Neural cell (in vitro differentiated cells): ENCODE results near the gene LRRC58. TPM values are rescaled to one million over a fixed set of nuclear protein-coding genes. Genes with fewer than 3 reads are reported as not detected.

Source experiments
- H2AFZ ChIP-seq: fragments of 200-600, 300-800 bp; sonication (generic), shearing (Covaris generic); 2 replicates; pipeline ENCODE4 v1.6.0; 2014; ENCODE audit warnings: low read depth, mild to moderate bottlenecking, antibody characterized with exemption, low read length, moderate library complexity
- H3F3A ChIP-seq: fragments of 200-600 bp; shearing (Covaris generic); 2 replicates; pipeline ENCODE4 v1.6.1; 2016; ENCODE audit warnings: mild to moderate bottlenecking, moderate library complexity, mixed read lengths, antibody characterized with exemption, low read length; ENCODE audit not compliant: insufficient read depth, poor library complexity, severe bottlenecking
- H3K27ac ChIP-seq: fragments of 200-600, 300-800 bp; sonication (generic), shearing (Covaris generic); 2 replicates; pipeline ENCODE4 v1.5.1; 2014; ENCODE audit warnings: mild to moderate bottlenecking, low read length, moderate library complexity
- H3K27me3 ChIP-seq: fragments of 300-800, 200-600 bp; sonication (generic), shearing (Covaris generic); 2 replicates; pipeline ENCODE4 v1.6.0; 2014; ENCODE audit warnings: mild to moderate bottlenecking, low read depth, low read length, moderate library complexity; ENCODE audit not compliant: insufficient read depth
- H3K36me3 ChIP-seq: fragments of 300-800, 200-600 bp; sonication (generic), shearing (Covaris generic); 2 replicates; pipeline ENCODE4 v1.5.1; 2014; ENCODE audit warnings: mild to moderate bottlenecking, antibody characterized with exemption, low read length, moderate library complexity; ENCODE audit not compliant: insufficient read depth
- H3K4me2 ChIP-seq: fragments of 300-800, 200-600 bp; sonication (generic), shearing (Covaris generic); 2 replicates; pipeline ENCODE4 v1.6.0; 2014; ENCODE audit warnings: mild to moderate bottlenecking, low read length
- H3K4me3 ChIP-seq: fragments of 300-800, 200-600 bp; sonication (generic), shearing (Covaris generic); 2 replicates; pipeline ENCODE4 v1.5.1; 2014; ENCODE audit warnings: mild to moderate bottlenecking, low read length, moderate library complexity
- H3K79me2 ChIP-seq: fragments of 200-600 bp; shearing (Covaris generic); replicated peaks from 2 replicates; pipeline ENCODE4 v1.6.0; 2014; ENCODE audit warnings: mild to moderate bottlenecking, low read length, moderate library complexity; ENCODE audit not compliant: insufficient read depth
- H3K9ac ChIP-seq: fragments of 300-800, 200-600 bp; sonication (generic), shearing (Covaris generic); 2 replicates; pipeline ENCODE4 v1.6.1; 2016; ENCODE audit warnings: mild to moderate bottlenecking, low read length, mixed read lengths
- H3K9me2 ChIP-seq: fragments of 200-600 bp; shearing (Covaris generic); 2 replicates; pipeline ENCODE4 v1.6.1; 2016; ENCODE audit warnings: mild to moderate bottlenecking, low read length, mixed read lengths; ENCODE audit not compliant: insufficient read depth
- H3K9me3 ChIP-seq: fragments of 200-600, 300-800 bp; sonication (generic), shearing (Covaris generic); 2 replicates; pipeline ENCODE4 v1.6.1; 2016; ENCODE audit warnings: mild to moderate bottlenecking, mixed run types, low read length, moderate library complexity, mixed read lengths
- H4K20me1 ChIP-seq: fragments of 200-600 bp; shearing (Covaris generic); 2 replicates; pipeline ENCODE4 v1.6.1; 2016; ENCODE audit warnings: mild to moderate bottlenecking, mixed run types; ENCODE audit not compliant: insufficient read depth
- EP300 ChIP-seq: fragments of 450-650 bp; conservative IDR thresholded peaks from 2 replicates; pipeline ENCODE4 v1.6.1; 2014; ENCODE audit warnings: antibody characterized with exemption, mild to moderate bottlenecking, moderate library complexity; ENCODE audit not compliant: poor library complexity, severe bottlenecking
- EZH2 ChIP-seq: fragments of 200-600, 300-800 bp; shearing (Covaris generic), sonication (generic); IDR thresholded peaks from 2 replicates; pipeline ENCODE4 v1.6.1; 2014; ENCODE audit warnings: antibody characterized with exemption, low read length, borderline replicate concordance, mild to moderate bottlenecking; ENCODE audit not compliant: insufficient read depth, poor library complexity, severe bottlenecking
- MXI1 ChIP-seq: fragments of 450-650 bp; conservative IDR thresholded peaks from 2 replicates; pipeline ENCODE4 v1.6.1; 2014; ENCODE audit warnings: antibody characterized with exemption, mild to moderate bottlenecking; ENCODE audit not compliant: poor library complexity, severe bottlenecking
- POLR2AphosphoS5 ChIP-seq: IDR thresholded peaks from 2 replicates; pipeline ENCODE4 v1.6.1; 2012
- RAD21 ChIP-seq: fragments of 450-650 bp; conservative IDR thresholded peaks from 2 replicates; pipeline ENCODE4 v1.6.1; 2014; ENCODE audit warnings: antibody characterized with exemption, mild to moderate bottlenecking, moderate library complexity
- SMC3 ChIP-seq: fragments of 450-650 bp; conservative IDR thresholded peaks from 2 replicates; pipeline ENCODE4 v1.6.1; 2014; ENCODE audit warnings: antibody characterized with exemption, mild to moderate bottlenecking, moderate library complexity; ENCODE audit not compliant: poor library complexity
- TAF1 ChIP-seq: IDR thresholded peaks from 2 replicates; pipeline ENCODE4 v1.6.1; 2012; ENCODE audit warnings: low read depth
- polyA plus RNA-seq: library from polyadenylated mRNA; depleted of rRNA; stranded (reverse); fragments of >200 nt; gene quantifications from 2 replicates; pipeline ENCODE4 v1.2.3, GENCODE V29; 2014
- TF ChIP-seq, protein P1 (sequence below): fragments of 450-650 bp; IDR thresholded peaks from 2 replicates; pipeline ENCODE4 v1.5.1; 2014; ENCODE audit warnings: antibody characterized with exemption, mild to moderate bottlenecking, moderate library complexity; ENCODE audit not compliant: poor library complexity, severe bottlenecking
- TF ChIP-seq, protein P2 (sequence below): IDR thresholded peaks from 2 replicates; pipeline ENCODE4 v1.6.1; 2012; ENCODE audit warnings: borderline replicate concordance

The LRRC58 gene
- polyA plus RNA-seq, 1 donor from 2014 or later = 7.8 TPM

DNA sequence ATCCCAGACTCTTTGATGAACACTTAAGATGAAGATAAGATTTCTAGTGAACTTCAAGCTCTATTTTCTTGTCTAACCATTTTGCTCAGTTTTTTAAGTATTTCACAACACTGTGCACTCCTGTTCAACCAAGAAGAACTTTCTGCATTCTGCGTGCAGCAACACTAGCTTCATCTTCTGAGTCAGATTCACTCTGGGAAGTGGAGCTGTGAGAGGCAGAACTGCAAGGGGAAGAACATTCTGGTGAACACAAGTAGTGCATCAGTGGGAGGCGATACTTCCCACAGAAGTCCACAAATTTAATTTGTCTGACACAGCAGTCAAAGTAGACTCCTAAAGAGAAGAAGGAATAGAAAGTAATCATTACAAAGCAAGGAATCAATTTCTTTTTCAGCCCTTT, 18.1 kb downstream of the LRRC58 start:
- H3K36me3 ChIP-seq = peaks cover 6% of the 10 kb centered on the region
- H4K20me1 ChIP-seq = no peaks in the 10 kb centered on the region
- H3K79me2 ChIP-seq = no peaks in the 10 kb centered on the region
- no peak overlapping the region for H3K4me3 ChIP-seq
- H3K27me3 ChIP-seq = no peaks in the 10 kb centered on the region
- H3F3A ChIP-seq = no peaks in the 10 kb centered on the region
- no peak overlapping the region for H2AFZ ChIP-seq
- no peak overlapping the region for H3K4me2 ChIP-seq
- TF ChIP-seq RAD21 (no peak), MXI1 (no peak), EP300 (no peak), EZH2 (no peak), POLR2AphosphoS5 (no peak), SMC3 (no peak), TAF1 (no peak)
- TF ChIP-seq, protein P1, sequence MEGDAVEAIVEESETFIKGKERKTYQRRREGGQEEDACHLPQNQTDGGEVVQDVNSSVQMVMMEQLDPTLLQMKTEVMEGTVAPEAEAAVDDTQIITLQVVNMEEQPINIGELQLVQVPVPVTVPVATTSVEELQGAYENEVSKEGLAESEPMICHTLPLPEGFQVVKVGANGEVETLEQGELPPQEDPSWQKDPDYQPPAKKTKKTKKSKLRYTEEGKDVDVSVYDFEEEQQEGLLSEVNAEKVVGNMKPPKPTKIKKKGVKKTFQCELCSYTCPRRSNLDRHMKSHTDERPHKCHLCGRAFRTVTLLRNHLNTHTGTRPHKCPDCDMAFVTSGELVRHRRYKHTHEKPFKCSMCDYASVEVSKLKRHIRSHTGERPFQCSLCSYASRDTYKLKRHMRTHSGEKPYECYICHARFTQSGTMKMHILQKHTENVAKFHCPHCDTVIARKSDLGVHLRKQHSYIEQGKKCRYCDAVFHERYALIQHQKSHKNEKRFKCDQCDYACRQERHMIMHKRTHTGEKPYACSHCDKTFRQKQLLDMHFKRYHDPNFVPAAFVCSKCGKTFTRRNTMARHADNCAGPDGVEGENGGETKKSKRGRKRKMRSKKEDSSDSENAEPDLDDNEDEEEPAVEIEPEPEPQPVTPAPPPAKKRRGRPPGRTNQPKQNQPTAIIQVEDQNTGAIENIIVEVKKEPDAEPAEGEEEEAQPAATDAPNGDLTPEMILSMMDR = no peak
- TF ChIP-seq, protein P2, sequence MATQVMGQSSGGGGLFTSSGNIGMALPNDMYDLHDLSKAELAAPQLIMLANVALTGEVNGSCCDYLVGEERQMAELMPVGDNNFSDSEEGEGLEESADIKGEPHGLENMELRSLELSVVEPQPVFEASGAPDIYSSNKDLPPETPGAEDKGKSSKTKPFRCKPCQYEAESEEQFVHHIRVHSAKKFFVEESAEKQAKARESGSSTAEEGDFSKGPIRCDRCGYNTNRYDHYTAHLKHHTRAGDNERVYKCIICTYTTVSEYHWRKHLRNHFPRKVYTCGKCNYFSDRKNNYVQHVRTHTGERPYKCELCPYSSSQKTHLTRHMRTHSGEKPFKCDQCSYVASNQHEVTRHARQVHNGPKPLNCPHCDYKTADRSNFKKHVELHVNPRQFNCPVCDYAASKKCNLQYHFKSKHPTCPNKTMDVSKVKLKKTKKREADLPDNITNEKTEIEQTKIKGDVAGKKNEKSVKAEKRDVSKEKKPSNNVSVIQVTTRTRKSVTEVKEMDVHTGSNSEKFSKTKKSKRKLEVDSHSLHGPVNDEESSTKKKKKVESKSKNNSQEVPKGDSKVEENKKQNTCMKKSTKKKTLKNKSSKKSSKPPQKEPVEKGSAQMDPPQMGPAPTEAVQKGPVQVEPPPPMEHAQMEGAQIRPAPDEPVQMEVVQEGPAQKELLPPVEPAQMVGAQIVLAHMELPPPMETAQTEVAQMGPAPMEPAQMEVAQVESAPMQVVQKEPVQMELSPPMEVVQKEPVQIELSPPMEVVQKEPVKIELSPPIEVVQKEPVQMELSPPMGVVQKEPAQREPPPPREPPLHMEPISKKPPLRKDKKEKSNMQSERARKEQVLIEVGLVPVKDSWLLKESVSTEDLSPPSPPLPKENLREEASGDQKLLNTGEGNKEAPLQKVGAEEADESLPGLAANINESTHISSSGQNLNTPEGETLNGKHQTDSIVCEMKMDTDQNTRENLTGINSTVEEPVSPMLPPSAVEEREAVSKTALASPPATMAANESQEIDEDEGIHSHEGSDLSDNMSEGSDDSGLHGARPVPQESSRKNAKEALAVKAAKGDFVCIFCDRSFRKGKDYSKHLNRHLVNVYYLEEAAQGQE = no peak
- no peak overlapping the region for H3K9ac ChIP-seq
- no peak overlapping the region for H3K27ac ChIP-seq
- H3K9me3 ChIP-seq = no peaks in the 10 kb centered on the region
- H3K9me2 ChIP-seq = no peaks in the 10 kb centered on the region

DNA sequence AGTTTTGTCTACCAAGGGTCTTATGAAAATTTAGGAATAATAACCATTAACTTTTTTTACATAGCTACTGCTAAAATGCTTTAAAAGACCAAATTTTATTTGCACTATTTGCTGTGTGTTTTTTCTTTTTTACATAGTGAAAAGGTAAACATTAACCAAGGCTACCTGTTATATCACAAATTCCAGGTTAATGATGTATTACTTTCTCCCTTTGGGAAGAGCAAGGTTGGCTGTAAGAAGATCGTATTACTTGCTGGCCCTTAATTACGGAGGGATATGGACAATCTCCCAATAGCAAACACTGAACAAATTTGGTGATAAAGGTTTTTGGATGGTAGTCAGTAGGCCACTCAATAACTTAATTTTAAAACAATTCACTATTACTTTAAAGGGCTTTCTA, 22.4 kb downstream of the LRRC58 start:
- no peaks in the 10 kb centered on the region for H3K9me3 ChIP-seq
- H3K27ac ChIP-seq = no peak overlapping the region
- H3K36me3 ChIP-seq = peaks cover 6% of the 10 kb centered on the region
- H2AFZ ChIP-seq = no peak overlapping the region
- H3K9me2 ChIP-seq = no peaks in the 10 kb centered on the region
- no peaks in the 10 kb centered on the region for H3K27me3 ChIP-seq
- no peaks in the 10 kb centered on the region for H3K79me2 ChIP-seq
- no peak for TF ChIP-seq POLR2AphosphoS5
- no peak for TF ChIP-seq MXI1
- TF ChIP-seq, protein P2 = no peak
- no peak for TF ChIP-seq EZH2
- TF ChIP-seq RAD21 = no peak
- no peak for TF ChIP-seq TAF1
- TF ChIP-seq SMC3 = no peak
- no peak for TF ChIP-seq EP300
- TF ChIP-seq, protein P1 = no peak
- no peaks in the 10 kb centered on the region for H4K20me1 ChIP-seq
- H3K9ac ChIP-seq = no peak overlapping the region
- H3K4me2 ChIP-seq = no peak overlapping the region
- no peak overlapping the region for H3K4me3 ChIP-seq
- H3F3A ChIP-seq = no peaks in the 10 kb centered on the region
